GM12873 (cell line): Measurements from ENCODE around the gene THSD4.
A peak's percentile ranks its signal among the peaks of the same experiment; 100 is the strongest.

ENCODE experiments used
- CTCF ChIP-seq: IDR thresholded peaks from 2 replicates; pipeline ENCODE4 v1.5.1; 2012; ENCODE audit warnings: low read depth, mild to moderate bottlenecking, moderate library complexity, low read length, control low read depth; ENCODE audit not compliant: insufficient read depth; ENCODE audit errors: missing control alignments

The THSD4 gene

GRCh38 chr15:71784719-71785118 lies 669.4 kb downstream of the THSD4 start:
- TF ChIP-seq CTCF: peak; percentile 62

GRCh38 chr15:71785996-71786395 lies 670.7 kb downstream of the THSD4 start:
- TF ChIP-seq CTCF: no peak

- TF ChIP-seq CTCF: no peak
Observed at GRCh38 chr15:71786673-71787072, 671.4 kb downstream of the THSD4 start.

GRCh38 chr15:71788646-71789579 lies 673.6 kb downstream of the THSD4 start:
- TF ChIP-seq CTCF: no peak

- TF ChIP-seq CTCF: no peak
Observed at GRCh38 chr15:71789616-71790015, 674.3 kb downstream of the THSD4 start.

GRCh38 chr15:71790081-71790480 lies 674.8 kb downstream of the THSD4 start:
- TF ChIP-seq CTCF: no peak

- TF ChIP-seq CTCF: no peak
Observed at GRCh38 chr15:71791975-71792374, 676.7 kb downstream of the THSD4 start.
